WTC11 (cell line): ENCODE data around the gene HOXA5.

ENCODE experiments used
- ATF3 ChIP-seq: sonication (generic); formaldehyde crosslinking; conservative IDR thresholded peaks from 2 replicates; pipeline ENCODE4 v1.8.1; 2022; ENCODE audit warnings: mild to moderate bottlenecking, missing genetic modification reagents
- CREB1 ChIP-seq: sonication (generic); formaldehyde crosslinking; IDR thresholded peaks from 2 replicates; pipeline ENCODE4 v1.8.0; 2023; ENCODE audit warnings: mild to moderate bottlenecking, missing genetic modification reagents
- JUN ChIP-seq: sonication (generic); formaldehyde crosslinking; IDR thresholded peaks from 2 replicates; pipeline ENCODE4 v1.8.0; 2023; ENCODE audit warnings: mild to moderate bottlenecking, missing genetic modification reagents
- SP1 ChIP-seq: sonication (generic); formaldehyde crosslinking; conservative IDR thresholded peaks from 2 replicates; pipeline ENCODE4 v1.8.1; 2022; ENCODE audit warnings: missing genetic modification reagents
- ZNF121 ChIP-seq: sonication (generic); formaldehyde crosslinking; IDR thresholded peaks from 2 replicates; pipeline ENCODE4 v1.8.0; 2023; ENCODE audit warnings: missing genetic modification reagents
- ZNF671 ChIP-seq: fragments of 250-450 bp; sonication (Bioruptor Pico); IDR thresholded peaks from 2 replicates; pipeline ENCODE4 v1.8.0; 2021; ENCODE audit warnings: mild to moderate bottlenecking
- TF ChIP-seq, protein P1 (sequence below): fragments of 200-600 bp; IDR thresholded peaks from 2 replicates; pipeline ENCODE4 v1.8.0; 2022; ENCODE audit warnings: antibody characterized with exemption
- TF ChIP-seq, protein P2 (sequence below): sonication (generic); formaldehyde crosslinking; IDR thresholded peaks from 2 replicates; pipeline ENCODE4 v1.8.0; 2022; ENCODE audit warnings: mild to moderate bottlenecking, missing genetic modification reagents

DNA sequence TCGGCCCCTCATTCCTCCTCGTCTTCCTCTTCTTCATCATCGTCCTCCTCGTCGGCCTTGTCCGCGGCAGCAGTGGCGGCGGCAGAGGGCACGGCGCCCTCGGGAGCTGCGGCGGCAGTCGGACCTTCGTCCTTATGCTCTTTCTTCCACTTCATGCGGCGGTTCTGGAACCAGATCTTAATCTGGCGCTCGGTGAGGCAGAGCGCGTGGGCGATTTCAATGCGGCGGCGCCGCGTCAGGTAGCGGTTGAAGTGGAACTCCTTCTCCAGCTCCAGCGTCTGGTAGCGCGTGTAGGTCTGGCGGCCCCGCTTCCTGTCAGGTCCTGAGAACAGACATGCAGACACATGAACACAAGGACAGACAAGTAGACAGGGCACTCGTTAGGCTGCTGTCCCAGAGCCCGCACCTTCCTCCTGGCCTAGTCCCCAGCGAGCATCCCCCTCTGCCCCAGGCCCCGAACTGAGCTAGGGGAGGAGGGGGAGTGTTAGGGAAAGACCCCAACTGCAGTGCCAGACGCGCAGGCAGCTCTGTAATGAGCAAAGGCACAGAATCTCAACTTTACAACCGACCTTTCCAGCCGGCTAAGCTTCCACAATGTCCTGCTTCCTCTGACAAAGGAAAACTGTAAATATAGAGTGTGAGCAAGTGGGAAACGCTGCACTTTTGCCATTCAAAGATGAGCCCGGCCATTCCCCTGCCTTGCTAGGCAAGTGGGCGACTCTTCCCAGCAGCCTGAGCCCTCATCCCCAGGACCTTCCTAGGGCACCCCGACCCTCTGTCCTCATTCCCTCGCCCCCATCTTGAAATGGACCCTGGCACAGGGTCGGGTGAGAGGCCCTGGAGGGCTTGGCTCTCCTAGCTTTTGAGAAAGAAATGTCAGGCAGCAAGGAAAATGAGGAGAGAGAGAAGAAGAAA is 11.7 kb upstream of the HOXA5 start:
- TF ChIP-seq CREB1 (CRISPR knock-in tag) (no peak), JUN (no peak), ATF3 (no peak), SP1 (CRISPR knock-in tag) (no peak), ZNF121 (CRISPR knock-in tag) (no peak), ZNF671 (no peak)
- TF ChIP-seq, protein P1, sequence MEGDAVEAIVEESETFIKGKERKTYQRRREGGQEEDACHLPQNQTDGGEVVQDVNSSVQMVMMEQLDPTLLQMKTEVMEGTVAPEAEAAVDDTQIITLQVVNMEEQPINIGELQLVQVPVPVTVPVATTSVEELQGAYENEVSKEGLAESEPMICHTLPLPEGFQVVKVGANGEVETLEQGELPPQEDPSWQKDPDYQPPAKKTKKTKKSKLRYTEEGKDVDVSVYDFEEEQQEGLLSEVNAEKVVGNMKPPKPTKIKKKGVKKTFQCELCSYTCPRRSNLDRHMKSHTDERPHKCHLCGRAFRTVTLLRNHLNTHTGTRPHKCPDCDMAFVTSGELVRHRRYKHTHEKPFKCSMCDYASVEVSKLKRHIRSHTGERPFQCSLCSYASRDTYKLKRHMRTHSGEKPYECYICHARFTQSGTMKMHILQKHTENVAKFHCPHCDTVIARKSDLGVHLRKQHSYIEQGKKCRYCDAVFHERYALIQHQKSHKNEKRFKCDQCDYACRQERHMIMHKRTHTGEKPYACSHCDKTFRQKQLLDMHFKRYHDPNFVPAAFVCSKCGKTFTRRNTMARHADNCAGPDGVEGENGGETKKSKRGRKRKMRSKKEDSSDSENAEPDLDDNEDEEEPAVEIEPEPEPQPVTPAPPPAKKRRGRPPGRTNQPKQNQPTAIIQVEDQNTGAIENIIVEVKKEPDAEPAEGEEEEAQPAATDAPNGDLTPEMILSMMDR = no peak
- TF ChIP-seq, protein P2, sequence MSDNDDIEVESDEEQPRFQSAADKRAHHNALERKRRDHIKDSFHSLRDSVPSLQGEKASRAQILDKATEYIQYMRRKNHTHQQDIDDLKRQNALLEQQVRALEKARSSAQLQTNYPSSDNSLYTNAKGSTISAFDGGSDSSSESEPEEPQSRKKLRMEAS (CRISPR knock-in tag) = no peak
